ENCODE data around the gene KLHL29.

- no peak for TF ChIP-seq CTCF (IDR thresholded peaks at IDR 0.05)
- no peak for TF ChIP-seq POLR2A (IDR thresholded peaks at IDR 0.05)
These were observed 56.4 kb downstream of the KLHL29 start for GRCh38 chr2:23441414-23441813.
